Tibial artery (tissue), 4 donors: Measurements from ENCODE around the gene SQSTM1.

Experiments
- DNase-seq, 2 donors: peaks; one replicate each; pipeline ENCODE4 v3.0.0-alpha.2; 2019
- H3K27ac ChIP-seq, 2 donors: fragments of 200-600 bp; sonication (generic) in 1 of 2; 1 replicate in 1 of 2; 2 replicates in 1 of 2; pipeline ENCODE4 v1.5.1; 2018 to 2019; ENCODE audit warnings: mild to moderate bottlenecking in 1 of 2
- H3K27me3 ChIP-seq, 2 donors: fragments of 200-600 bp; sonication (generic) in 1 of 2; one replicate each; pipeline versions ENCODE4 v1.5.1 to v1.6.0; 2016 to 2019
- H3K36me3 ChIP-seq, 3 donors: fragments of 200-600 bp; sonication (generic) in 2 of 3; one replicate each; pipeline ENCODE4 v1.5.1; 2016 to 2019; ENCODE audit warnings: mild to moderate bottlenecking in 2 of 3
- H3K4me1 ChIP-seq, 4 donors: fragments of 200-600 bp; sonication (generic) in 2 of 4; 1 replicate in 3 of 4; 2 replicates in 1 of 4; pipeline ENCODE4 v1.5.1; 2016 to 2019
- H3K4me3 ChIP-seq, 2 donors: fragments of 200-600 bp; sonication (generic) in 1 of 2; 1 replicate in 1 of 2; 2 replicates in 1 of 2; pipeline ENCODE4 v1.5.1; 2018 to 2019; ENCODE audit warnings: mild to moderate bottlenecking in 2 of 2
- H3K9me3 ChIP-seq, 3 donors: fragments of 200-600 bp; sonication (generic) in 1 of 3; one replicate each; pipeline ENCODE4 v1.5.1; 2016 to 2019
- intact Hi-C: fragments of 100-400 bp; cut with DNase I; formaldehyde crosslinking; loops from one replicate; pipeline ENCODE4 v1.15.0; 2023; ENCODE audit warnings: low total_unique reads
- TF ChIP-seq, protein P1 (sequence below), 2 experiments: fragments of 200-600 bp in 1 of 2; fragments of 450-650 bp in 1 of 2; IDR thresholded peaks; one replicate each; pipeline ENCODE4 v1.5.1; 2017 to 2019; ENCODE audit warnings: antibody characterized with exemption in 2 of 2, mild to moderate bottlenecking in 1 of 2, moderate library complexity in 1 of 2

The SQSTM1 gene

DNA sequence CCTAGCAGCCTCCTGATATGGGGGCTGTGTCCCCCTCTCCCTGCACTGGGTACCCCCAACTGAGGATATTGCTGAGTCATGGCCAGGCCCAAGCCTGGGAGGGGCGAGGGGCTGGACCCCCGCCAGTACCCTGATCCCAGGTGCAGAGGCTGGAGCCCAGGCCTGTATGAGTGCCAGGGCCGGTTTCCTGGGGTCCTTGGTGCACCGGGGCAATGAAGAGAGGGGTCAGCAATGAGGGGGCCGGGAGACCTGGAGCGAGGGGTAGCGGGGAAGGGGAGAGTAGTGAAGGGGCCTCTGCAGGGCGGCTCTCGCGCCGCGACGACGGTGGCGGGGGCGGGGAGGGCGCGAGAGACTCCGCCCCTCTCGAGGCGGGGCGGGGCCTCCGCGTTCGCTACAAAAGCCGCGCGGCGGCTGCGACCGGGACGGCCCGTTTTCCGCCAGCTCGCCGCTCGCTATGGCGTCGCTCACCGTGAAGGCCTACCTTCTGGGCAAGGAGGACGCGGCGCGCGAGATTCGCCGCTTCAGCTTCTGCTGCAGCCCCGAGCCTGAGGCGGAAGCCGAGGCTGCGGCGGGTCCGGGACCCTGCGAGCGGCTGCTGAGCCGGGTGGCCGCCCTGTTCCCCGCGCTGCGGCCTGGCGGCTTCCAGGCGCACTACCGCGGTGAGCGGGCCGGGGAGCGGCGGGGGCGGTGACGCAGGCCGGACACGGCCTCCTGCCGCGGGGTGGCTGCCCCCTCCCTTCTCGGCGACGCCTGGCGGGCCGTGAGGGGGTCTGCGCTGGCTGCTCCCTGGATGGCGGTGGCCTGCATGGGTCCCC lies at the start of gene SQSTM1:
TSS of gene SQSTM1 (plus strand) at position 423 of the 815 bp plus-strand sequence. CDS start at position 455, 32 bp downstream.
- Histone ChIP-seq H3K9me3 (no peaks in the 10 kb centered on the region), H3K27ac (peak within 1 kb of the TSS; percentile 100), H3K27me3 (no peaks in the 10 kb centered on the region), H3K36me3 (peaks cover 34 to 38% (median 36%) of the 10 kb centered on the region in 3 donors), H3K4me3 (peak within 1 kb of the TSS; percentile 99 to 100), H3K4me1 (peaks cover 14 to 81% (median 72%) of the 10 kb centered on the region in 4 donors)
- intact Hi-C loops = loop anchor here (5.0 kb wide), 1 partner anchor 37 kb away; the partner anchor contains the start of gene MRNIP
- DNase-seq = peak; percentile 66 to 91
- TF ChIP-seq, protein P1, sequence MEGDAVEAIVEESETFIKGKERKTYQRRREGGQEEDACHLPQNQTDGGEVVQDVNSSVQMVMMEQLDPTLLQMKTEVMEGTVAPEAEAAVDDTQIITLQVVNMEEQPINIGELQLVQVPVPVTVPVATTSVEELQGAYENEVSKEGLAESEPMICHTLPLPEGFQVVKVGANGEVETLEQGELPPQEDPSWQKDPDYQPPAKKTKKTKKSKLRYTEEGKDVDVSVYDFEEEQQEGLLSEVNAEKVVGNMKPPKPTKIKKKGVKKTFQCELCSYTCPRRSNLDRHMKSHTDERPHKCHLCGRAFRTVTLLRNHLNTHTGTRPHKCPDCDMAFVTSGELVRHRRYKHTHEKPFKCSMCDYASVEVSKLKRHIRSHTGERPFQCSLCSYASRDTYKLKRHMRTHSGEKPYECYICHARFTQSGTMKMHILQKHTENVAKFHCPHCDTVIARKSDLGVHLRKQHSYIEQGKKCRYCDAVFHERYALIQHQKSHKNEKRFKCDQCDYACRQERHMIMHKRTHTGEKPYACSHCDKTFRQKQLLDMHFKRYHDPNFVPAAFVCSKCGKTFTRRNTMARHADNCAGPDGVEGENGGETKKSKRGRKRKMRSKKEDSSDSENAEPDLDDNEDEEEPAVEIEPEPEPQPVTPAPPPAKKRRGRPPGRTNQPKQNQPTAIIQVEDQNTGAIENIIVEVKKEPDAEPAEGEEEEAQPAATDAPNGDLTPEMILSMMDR (IDR thresholded peaks at IDR 0.05) = peak in 1 of 2 experiments; percentile 33

DNA sequence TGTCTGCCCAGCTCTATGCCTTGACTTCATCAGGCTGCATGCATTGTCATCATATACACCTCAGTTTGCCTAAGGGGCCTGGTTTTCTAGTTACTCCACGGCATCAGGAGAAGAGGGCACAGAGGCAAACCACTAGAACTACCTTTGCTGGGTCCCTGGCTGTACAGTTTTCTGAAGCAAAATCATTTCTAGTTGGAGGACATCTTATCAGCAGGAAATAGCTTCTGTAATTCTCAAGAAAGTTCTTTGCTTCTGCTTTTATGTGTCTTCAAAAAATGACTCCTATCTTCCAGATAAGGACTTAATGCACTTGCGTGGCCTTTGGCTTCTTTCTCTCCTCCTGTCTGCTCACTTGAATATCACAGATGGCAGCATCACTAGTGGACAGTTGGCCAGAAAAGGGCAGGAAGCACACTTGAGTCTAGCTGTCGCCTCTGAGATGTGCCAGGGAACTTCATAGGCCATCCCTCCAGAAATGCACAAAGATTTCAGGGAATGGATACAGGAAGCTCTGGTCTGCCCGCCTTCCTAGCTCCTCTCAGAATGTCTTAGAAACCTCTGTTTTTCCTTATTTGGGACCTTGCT lies 49.3 kb upstream of the SQSTM1 start:
- Histone ChIP-seq H3K27ac (no peak overlapping the region), H3K27me3 (no peaks in the 10 kb centered on the region), H3K4me3 (no peak overlapping the region), H3K9me3 (no peaks in the 10 kb centered on the region), H3K36me3 (peaks cover 74 to 98% (median 79%) of the 10 kb centered on the region in 3 donors), H3K4me1 (peaks cover 0 to 10% (median 6%) of the 10 kb centered on the region in 4 donors)
- TF ChIP-seq, protein P1 (IDR thresholded peaks at IDR 0.05) = no peak
- intact Hi-C loops = no loop called here
- DNase-seq = no peak

DNA sequence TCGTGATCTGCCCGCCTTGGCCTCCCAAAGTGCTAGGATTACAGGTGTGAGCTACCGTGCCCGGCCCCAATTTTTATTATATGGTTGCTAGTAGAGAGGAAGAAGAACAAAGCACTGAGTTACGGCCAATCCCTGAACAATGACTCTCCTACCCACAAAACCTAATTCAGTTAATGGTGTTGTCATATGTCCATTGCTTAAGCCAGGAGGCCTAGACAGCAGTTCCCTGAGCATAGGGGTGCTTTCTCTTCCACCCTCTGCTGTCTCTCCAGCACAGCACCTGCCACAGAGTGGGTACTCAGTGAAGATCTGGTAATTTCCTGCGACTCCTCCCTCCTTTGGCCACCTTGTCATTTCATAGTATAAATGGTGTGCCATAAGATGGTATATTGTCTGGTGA lies 48.4 kb upstream of the SQSTM1 start:
- Histone ChIP-seq H3K36me3 (peaks cover 76 to 99% (median 81%) of the 10 kb centered on the region in 3 donors), H3K9me3 (no peaks in the 10 kb centered on the region), H3K27ac (no peak overlapping the region), H3K4me3 (no peak overlapping the region), H3K27me3 (no peaks in the 10 kb centered on the region), H3K4me1 (peaks cover 0 to 2% (median under 1%) of the 10 kb centered on the region in 4 donors)
- DNase-seq = no peak
- TF ChIP-seq, protein P1 (IDR thresholded peaks at IDR 0.05) = no peak
- intact Hi-C loops = no loop called here

DNA sequence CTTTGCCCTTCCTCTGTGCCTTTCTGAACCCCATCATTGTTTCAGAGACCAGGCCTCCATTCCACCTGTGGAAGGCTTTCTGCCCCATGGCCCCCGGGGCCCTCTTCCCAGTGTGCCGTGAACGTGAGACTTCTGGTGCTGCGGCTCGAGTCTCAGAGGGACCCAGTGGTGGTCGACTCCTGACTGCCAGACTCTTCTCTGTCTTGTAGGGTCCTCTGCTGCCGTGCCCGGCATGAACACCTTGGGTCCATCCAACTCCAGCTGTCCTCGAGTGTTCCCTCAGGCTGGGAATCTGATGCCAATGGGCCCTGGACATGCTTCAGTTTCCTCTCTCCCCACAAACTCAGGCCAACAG lies 47.0 kb upstream of the SQSTM1 start:
- intact Hi-C loops = no loop called here
- Histone ChIP-seq H3K27ac (no peak overlapping the region), H3K27me3 (no peaks in the 10 kb centered on the region), H3K4me3 (no peak overlapping the region), H3K36me3 (peaks cover 76 to 100% (median 91%) of the 10 kb centered on the region in 3 donors), H3K9me3 (no peaks in the 10 kb centered on the region), H3K4me1 (peaks cover 0 to 2% (median 0%) of the 10 kb centered on the region in 4 donors)
- TF ChIP-seq, protein P1 (IDR thresholded peaks at IDR 0.05) = no peak
- no peak for DNase-seq

DNA sequence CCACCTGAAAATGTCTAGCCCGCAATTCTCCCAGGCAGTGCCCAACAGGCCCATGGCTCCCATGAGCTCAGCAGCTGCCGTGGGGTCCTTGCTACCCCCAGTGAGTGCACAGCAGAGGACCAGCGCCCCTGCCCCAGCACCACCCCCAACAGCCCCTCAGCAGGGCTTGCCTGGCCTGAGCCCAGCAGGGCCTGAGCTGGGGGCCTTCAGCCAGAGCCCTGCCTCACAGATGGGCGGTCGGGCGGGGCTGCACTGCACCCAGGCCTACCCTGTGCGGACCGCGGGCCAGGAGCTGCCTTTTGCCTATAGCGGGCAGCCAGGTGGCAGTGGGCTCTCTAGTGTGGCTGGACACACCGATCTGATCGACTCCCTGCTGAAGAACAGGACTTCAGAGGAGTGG lies 46.3 kb upstream of the SQSTM1 start:
- H3K4me3 ChIP-seq = no peak overlapping the region
- no peaks in the 10 kb centered on the region for H3K27me3 ChIP-seq
- H3K27ac ChIP-seq = no peak overlapping the region
- intact Hi-C loops = no loop called here
- peaks cover 71 to 98% (median 89%) of the 10 kb centered on the region in 3 donors for H3K36me3 ChIP-seq
- TF ChIP-seq, protein P1 (IDR thresholded peaks at IDR 0.05) = no peak
- H3K9me3 ChIP-seq = no peaks in the 10 kb centered on the region
- no peaks in the 10 kb centered on the region for H3K4me1 ChIP-seq
- no peak for DNase-seq
